H1 (cell line): ENCODE data around the gene SMAGP. TPM values are rescaled to one million over a fixed set of nuclear protein-coding genes. Genes with fewer than 3 reads are reported as not detected.

Experiments used
- CTCF ChIA-PET: fragments of 300-600 bp; sonication (Branson Sonifier 250); formaldehyde crosslinking; loops from one replicate; lab custom pipeline; 2021; ENCODE audit not compliant: partially characterized antibody; lab: Charles Lee
- POLR2A ChIA-PET: fragments of 300-600 bp; sonication (Branson Sonifier 250); formaldehyde crosslinking; loops from one replicate; lab custom pipeline; 2021; ENCODE audit warnings: inconsistent platforms; ENCODE audit not compliant: partially characterized antibody; lab: Charles Lee
- DNase-seq, 2 experiments: peaks; one replicate each; pipeline versions ENCODE4 v3.0.0 to v3.0.0-alpha.2; 2010 to 2022; ENCODE audit warnings: low spot score in 2 of 2, low read depth in 1 of 2, mixed read lengths in 1 of 2
- FAIRE-seq: peaks from 2 replicates; lab custom pipeline; 2011; peaks lifted over from hg19 to GRCh38; lab: Jason Lieb, UNC
- H2AFZ ChIP-seq: 2 replicates; pipeline ENCODE4 v1.8.1; 2012; ENCODE audit warnings: low read length, inconsistent platforms
- H2AK5ac ChIP-seq: 2 replicates; pipeline ENCODE4 v1.6.1; 2013; ENCODE audit warnings: low read depth, low read length
- H2BK120ac ChIP-seq: replicated peaks from 2 replicates; pipeline ENCODE3; 2013; ENCODE audit warnings: low read depth, low read length, inconsistent platforms
- H2BK12ac ChIP-seq: 2 replicates; pipeline ENCODE4 v1.6.1; 2013; ENCODE audit warnings: low read depth, low read length
- H2BK15ac ChIP-seq: 2 replicates; pipeline ENCODE4 v1.6.1; 2013; ENCODE audit warnings: low read length
- H2BK20ac ChIP-seq: 2 replicates; pipeline ENCODE4 v1.6.1; 2013; ENCODE audit warnings: low read length
- H2BK5ac ChIP-seq: 2 replicates; pipeline ENCODE4 v1.6.1; 2013; ENCODE audit warnings: low read depth, low read length
- H3K14ac ChIP-seq: 2 replicates; pipeline ENCODE4 v1.6.1; 2013; ENCODE audit warnings: inconsistent platforms; ENCODE audit not compliant: insufficient read length
- H3K18ac ChIP-seq: 2 replicates; pipeline ENCODE4 v1.6.1; 2013; ENCODE audit warnings: low read length; ENCODE audit errors: extremely low read depth
- H3K23ac ChIP-seq: 2 replicates; pipeline ENCODE4 v1.6.1; 2013; ENCODE audit warnings: inconsistent platforms; ENCODE audit not compliant: insufficient read length
- H3K23me2 ChIP-seq: 2 replicates; pipeline ENCODE4 v1.6.1; 2013; ENCODE audit warnings: low read depth, low read length
- H3K27ac ChIP-seq: 2 replicates; pipeline ENCODE4 v1.6.1; 2011; ENCODE audit warnings: low read depth, low read length, inconsistent platforms
- H3K27me3 ChIP-seq, 4 experiments: replicated peaks in 1 of 4; 1 replicate in 1 of 4; 2 replicates in 3 of 4; pipeline versions ENCODE4 v1.6.1 to v1.8.1; 2011 to 2013; ENCODE audit warnings: low read length in 3 of 4, mild to moderate bottlenecking in 3 of 4, inconsistent platforms in 2 of 4, mixed read lengths in 2 of 4, moderate library complexity in 1 of 4; ENCODE audit not compliant: control insufficient read depth in 3 of 4, insufficient read depth in 3 of 4; ENCODE audit errors: extremely low read depth in 1 of 4
- H3K36me3 ChIP-seq, 4 experiments: 2 replicates each; pipeline versions ENCODE4 v1.6.1 to v1.8.1; 2011 to 2013; ENCODE audit warnings: mild to moderate bottlenecking in 4 of 4, low read length in 3 of 4, moderate library complexity in 2 of 4, control low read depth in 1 of 4, inconsistent platforms in 1 of 4; ENCODE audit not compliant: insufficient read depth in 4 of 4, control insufficient read depth in 2 of 4
- H3K4ac ChIP-seq: replicated peaks from 2 replicates; pipeline ENCODE3; 2013; ENCODE audit warnings: low read length, low read depth, mixed read lengths, inconsistent platforms; ENCODE audit not compliant: insufficient read length
- H3K4me1 ChIP-seq, 4 experiments: replicated peaks in 1 of 4; 1 replicate in 1 of 4; 2 replicates in 3 of 4; pipeline versions ENCODE4 v1.6.1 to v1.8.1; 2011 to 2013; ENCODE audit warnings: low read length in 3 of 4, inconsistent platforms in 2 of 4, mixed read lengths in 1 of 4; ENCODE audit not compliant: insufficient read depth in 4 of 4, control insufficient read depth in 3 of 4
- H3K4me2 ChIP-seq, 2 experiments: 2 replicates each; pipeline versions ENCODE4 v1.6.1 to v1.8.1; 2011 to 2013; ENCODE audit warnings: low read depth in 2 of 2, low read length in 2 of 2, control low read depth in 1 of 2, inconsistent platforms in 1 of 2, mild to moderate bottlenecking in 1 of 2; ENCODE audit not compliant: insufficient read depth in 1 of 2
- H3K4me3 ChIP-seq, 4 experiments: fragments of 200-600, 300-600 bp in 1 of 4; sonication (generic), shearing (Covaris generic), sonication (Bioruptor Twin) in 1 of 4; 2 replicates each; pipeline versions ENCODE4 v1.5.1 to v1.8.1; 2011 to 2016; ENCODE audit warnings: low read length in 4 of 4, low read depth in 3 of 4, control low read depth in 2 of 4, inconsistent platforms in 2 of 4, mild to moderate bottlenecking in 2 of 4, mixed read lengths in 1 of 4, moderate library complexity in 1 of 4; ENCODE audit not compliant: insufficient read depth in 2 of 4; ENCODE audit errors: extremely low read depth in 1 of 4
- H3K56ac ChIP-seq: replicated peaks from 2 replicates; pipeline ENCODE3; 2013; ENCODE audit warnings: low read depth, mild to moderate bottlenecking, mixed read lengths, low read length, inconsistent platforms; ENCODE audit not compliant: insufficient read length
- H3K79me1 ChIP-seq: 2 replicates; pipeline ENCODE4 v1.6.1; 2013; ENCODE audit warnings: low read depth, low read length, control low read depth
- H3K79me2 ChIP-seq, 2 experiments: 2 replicates each; pipeline versions ENCODE4 v1.6.1 to v1.8.1; 2012 to 2013; ENCODE audit warnings: low read length in 2 of 2, mild to moderate bottlenecking in 2 of 2, inconsistent platforms in 1 of 2; ENCODE audit not compliant: insufficient read depth in 2 of 2, control insufficient read depth in 1 of 2
- H3K9ac ChIP-seq, 4 experiments: replicated peaks in 1 of 4; 1 replicate in 1 of 4; 2 replicates in 3 of 4; pipeline versions ENCODE4 v1.6.1 to v1.8.1; 2011 to 2013; ENCODE audit warnings: low read depth in 3 of 4, low read length in 3 of 4, control low read depth in 2 of 4, mild to moderate bottlenecking in 2 of 4, moderate library complexity in 2 of 4, inconsistent platforms in 1 of 4; ENCODE audit errors: extremely low read depth in 1 of 4
- H3K9me3 ChIP-seq, 2 experiments: 2 replicates each; pipeline versions ENCODE4 v1.6.1 to v1.8.1; 2012 to 2013; ENCODE audit warnings: mild to moderate bottlenecking in 2 of 2, moderate library complexity in 2 of 2, control low read depth in 1 of 2, inconsistent platforms in 1 of 2, low read depth in 1 of 2, low read length in 1 of 2, mixed read lengths in 1 of 2; ENCODE audit not compliant: insufficient read depth in 2 of 2
- H4K20me1 ChIP-seq, 2 experiments: replicated peaks in 1 of 2; 2 replicates each; pipeline versions ENCODE3 to v1.8.1; 2011 to 2013; ENCODE audit warnings: inconsistent platforms in 2 of 2, low read length in 2 of 2, mild to moderate bottlenecking in 1 of 2; ENCODE audit not compliant: insufficient read depth in 2 of 2, control insufficient read depth in 1 of 2
- H4K5ac ChIP-seq: 2 replicates; pipeline ENCODE4 v1.6.1; 2013; ENCODE audit warnings: low read length, low read depth, mixed read lengths, inconsistent platforms; ENCODE audit not compliant: insufficient read length
- H4K8ac ChIP-seq: 2 replicates; pipeline ENCODE4 v1.8.0; 2013; ENCODE audit warnings: mild to moderate bottlenecking, moderate library complexity, low read length, inconsistent platforms; ENCODE audit not compliant: insufficient read depth; ENCODE audit errors: extremely low read depth
- H4K91ac ChIP-seq: replicated peaks from 2 replicates; pipeline ENCODE3; 2013; ENCODE audit warnings: low read length, mixed read lengths, inconsistent platforms; ENCODE audit not compliant: insufficient read length
- KDM4A ChIP-seq: IDR thresholded peaks from one replicate; pipeline ENCODE4 v1.7.1; 2012; ENCODE audit warnings: low read depth, mild to moderate bottlenecking, moderate library complexity, low read length, inconsistent platforms; ENCODE audit not compliant: severe bottlenecking
- PHF8 ChIP-seq: fragments of 200-600 bp; sonication (generic); conservative IDR thresholded peaks from 2 replicates; pipeline ENCODE4 v1.7.1; 2012; ENCODE audit warnings: low read depth, mild to moderate bottlenecking, inconsistent platforms, low read length, moderate library complexity
- POLR2AphosphoS5 ChIP-seq: IDR thresholded peaks from 2 replicates; pipeline ENCODE4 v1.6.1; 2011; ENCODE audit warnings: low read depth, low read length
- SIRT6 ChIP-seq: IDR thresholded peaks from one replicate; pipeline ENCODE4 v1.7.1; 2012; ENCODE audit warnings: low read length, inconsistent platforms
- WGBS, 2 experiments: shearing (Covaris generic) in 1 of 2; methylation state at CpG; one replicate each; pipeline versions ENCODE4 v1.1.6 to v1.1.7; 2013 to 2015; ENCODE audit warnings: low lambda C conversion rate in 2 of 2, mixed read lengths in 2 of 2, inconsistent platforms in 1 of 2, low coverage in 1 of 2, missing lambda C conversion rate in 1 of 2; ENCODE audit not compliant: insufficient replicate concordance in 2 of 2, insufficient coverage in 1 of 2, insufficient read length in 1 of 2; ENCODE audit errors: extremely low coverage in 1 of 2, missing lambda C conversion rate in 1 of 2; 5-methylcytosine and 5-hydroxymethylcytosine counted together
- polyA plus RNA-seq, 7 experiments: library from polyadenylated mRNA; depleted of rRNA in 3 of 7; stranded (reverse) in 5 of 7; unstranded in 2 of 7; fragments of >200 nt in 5 of 7; fragments of 200-250 nt in 2 of 7; gene quantifications; 1 replicate in 5 of 7; 2 replicates in 1 of 7; 4 replicates in 1 of 7; pipeline versions ENCODE4 v1.2.1 to v1.2.3, GENCODE V29; 2011 to 2013; ENCODE audit warnings: missing spikeins in 2 of 7, mixed read lengths in 2 of 7
- total RNA-seq: library from RNA; stranded (reverse); fragmentation: NEBNext Ultra II Directional; extraction: Animal tissue kit (Norgen Biotek cat#: 25700); gene quantifications from 2 replicates; pipeline ENCODE4 v1.2.1, GENCODE V29; 2021

SMAGP gene
- total and polyA plus RNA-seq, 2 of the 8 experiments (the other 6 are each of a cell fraction or from before 2014, with no cell fraction given), result 9.4 to 12.7 TPM

DNA sequence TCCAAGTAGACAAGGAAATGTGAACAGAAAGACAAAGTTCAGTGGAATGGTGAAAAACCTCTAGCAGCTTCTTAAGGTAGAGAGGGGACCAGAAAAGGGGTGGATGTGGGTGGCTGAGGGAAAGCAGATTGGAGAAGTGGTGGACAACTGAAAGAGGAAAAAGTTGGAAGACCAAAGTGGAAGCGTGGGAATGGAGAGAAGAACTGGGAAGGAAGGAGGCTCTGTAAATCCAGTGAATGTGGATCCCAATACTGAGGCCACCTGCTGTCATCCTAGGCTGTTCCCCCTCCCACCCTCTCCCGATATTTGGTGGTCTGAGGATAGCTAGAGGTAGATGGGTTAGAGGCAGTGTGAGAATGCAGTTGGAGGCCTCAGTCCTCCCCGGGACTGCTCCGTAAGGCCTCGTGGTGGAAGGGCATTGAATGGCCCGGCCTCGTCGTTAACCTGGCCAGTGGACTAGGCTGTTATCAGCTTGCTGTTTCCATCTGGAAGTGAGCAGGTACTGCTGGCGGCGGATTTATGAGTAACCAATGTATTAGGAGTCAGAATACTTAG is 51.5 kb downstream of the SMAGP start:
- H2AFZ ChIP-seq, result 0 out of 2 replicates have a peak overlapping the region, but pooled peaks have one; percentile 54
- no peaks in the 10 kb centered on the region for H3K27me3 ChIP-seq
- no peak overlapping the region for H3K14ac ChIP-seq
- no peaks in the 10 kb centered on the region for H3K9me3 ChIP-seq
- no peaks in the 10 kb centered on the region for H3K36me3 ChIP-seq
- H3K4me2 ChIP-seq, result peak overlapping the region; percentile 76
- H3K4ac ChIP-seq, result peak overlapping the region; percentile 16
- POLR2A ChIA-PET, result interaction anchor here (0.6 to 2.6 kb wide), 15 partner anchors 12 to 191 kb away, joined by 3 to 22 read pairs (median 4); partner anchors contain the start of genes CSRNP2 and DAZAP2
- H4K20me1 ChIP-seq, result no peaks in the 10 kb centered on the region
- peak overlapping the region; percentile 44 to 85 (median 67) for H3K4me3 ChIP-seq
- H2BK5ac ChIP-seq, result peak overlapping the region; percentile 41
- H4K91ac ChIP-seq, result peak overlapping the region; percentile 0
- H3K27ac ChIP-seq, result peak overlapping the region; percentile 74; the same call in 1 of the 2 replicates
- H3K23me2 ChIP-seq, result peaks cover 10% of the 10 kb centered on the region; the same call in 1 of the 2 replicates
- 0 out of 2 replicates have a peak overlapping the region, but pooled peaks have one; percentile 19 for H2AK5ac ChIP-seq
- WGBS, 2 experiments, result 55% methylated on average over 10 of the region's 10 CpGs; no CpG with 5 or more reads in 1 of the 2 experiments
- H3K79me1 ChIP-seq, result no peaks in the 10 kb centered on the region; the same call in 1 of the 2 replicates
- H3K79me2 ChIP-seq, result peaks cover 0 to 5% of the 10 kb centered on the region in 2 experiments; a peak in 1 of 4 replicates
- H2BK20ac ChIP-seq, result peak overlapping the region; percentile 93
- no peak overlapping the region for H3K56ac ChIP-seq
- H4K8ac ChIP-seq, result peak overlapping the region; percentile 95
- CTCF ChIA-PET, result interaction anchor here (1.0 to 2.5 kb wide), 11 partner anchors 11 to 131 kb away, joined by 3 to 14 read pairs (median 4); partner anchors contain the start of gene DAZAP2
- H3K23ac ChIP-seq, result no peak overlapping the region
- H3K18ac ChIP-seq, result peak overlapping the region; percentile 90
- H2BK12ac ChIP-seq, result peak overlapping the region; percentile 82
- H4K5ac ChIP-seq, result no peak overlapping the region
- DNase-seq, result peak in 1 of 2 experiments; percentile 52
- peaks cover 0 to 10% (median 7%) of the 10 kb centered on the region in 4 experiments; a peak in 5 of 7 replicates for H3K4me1 ChIP-seq
- H3K9ac ChIP-seq, result peak overlapping the region in 3 of 4 experiments; percentile 75 to 77 (median 76); a peak in 6 of 7 replicates
- FAIRE-seq, result no peak
- peak overlapping the region; percentile 19; the same call in 1 of the 2 replicates for H2BK15ac ChIP-seq
- no peak overlapping the region for H2BK120ac ChIP-seq
- TF ChIP-seq KDM4A (peak; percentile 15), PHF8 (no peak), SIRT6 (no peak), POLR2AphosphoS5 (peak; percentile 49; the same call in 1 of the 2 replicates)
